Measurements from ENCODE around the gene RB1.

The RB1 gene

DNA sequence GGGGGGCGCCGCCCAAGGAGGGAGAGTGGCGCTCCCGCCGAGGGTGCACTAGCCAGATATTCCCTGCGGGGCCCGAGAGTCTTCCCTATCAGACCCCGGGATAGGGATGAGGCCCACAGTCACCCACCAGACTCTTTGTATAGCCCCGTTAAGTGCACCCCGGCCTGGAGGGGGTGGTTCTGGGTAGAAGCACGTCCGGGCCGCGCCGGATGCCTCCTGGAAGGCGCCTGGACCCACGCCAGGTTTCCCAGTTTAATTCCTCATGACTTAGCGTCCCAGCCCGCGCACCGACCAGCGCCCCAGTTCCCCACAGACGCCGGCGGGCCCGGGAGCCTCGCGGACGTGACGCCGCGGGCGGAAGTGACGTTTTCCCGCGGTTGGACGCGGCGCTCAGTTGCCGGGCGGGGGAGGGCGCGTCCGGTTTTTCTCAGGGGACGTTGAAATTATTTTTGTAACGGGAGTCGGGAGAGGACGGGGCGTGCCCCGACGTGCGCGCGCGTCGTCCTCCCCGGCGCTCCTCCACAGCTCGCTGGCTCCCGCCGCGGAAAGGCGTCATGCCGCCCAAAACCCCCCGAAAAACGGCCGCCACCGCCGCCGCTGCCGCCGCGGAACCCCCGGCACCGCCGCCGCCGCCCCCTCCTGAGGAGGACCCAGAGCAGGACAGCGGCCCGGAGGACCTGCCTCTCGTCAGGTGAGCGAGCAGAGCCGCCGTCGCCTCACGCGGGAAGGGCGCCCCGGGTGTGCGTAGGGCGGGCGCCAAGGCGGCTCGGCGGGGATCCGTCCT is at the start of gene RB1:
RB1 (plus strand) TSS at position 393 of the 784 bp plus-strand sequence; CDS start at position 555, 162 bp downstream.
- Mint-ChIP-seq H3K4me1 (peaks cover 39% of the 10 kb centered on the region), H3K36me3 (peaks cover 8% of the 10 kb centered on the region), H3K27ac (peak within 1 kb of the TSS; percentile 98), H3K4me3 (peak within 1 kb of the TSS; percentile 91), H3K27me3 (no peaks in the 10 kb centered on the region), H3K9me3 (no peaks in the 10 kb centered on the region)

DNA sequence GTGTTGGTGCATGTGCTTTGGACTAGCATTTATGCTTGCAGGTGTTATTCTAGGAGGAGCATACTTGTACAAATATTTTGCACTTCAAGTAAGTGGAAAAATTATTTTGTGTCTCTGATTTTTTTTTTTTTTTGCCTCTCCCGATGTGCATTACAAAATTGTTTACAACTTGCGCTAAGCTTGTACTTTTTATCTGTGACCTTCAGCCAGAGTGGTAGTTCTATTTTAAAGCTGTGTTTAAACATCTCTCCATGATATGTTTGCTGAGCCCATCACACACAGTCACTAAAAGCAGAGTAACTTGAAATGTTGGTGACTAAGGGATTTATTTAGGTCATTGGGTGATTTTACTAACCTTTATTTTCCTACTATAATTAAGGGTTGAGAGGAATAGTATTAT is 49.7 kb upstream of the RB1 start:
- peak overlapping the region; percentile 71 for H3K27ac Mint-ChIP-seq
- H3K27me3 Mint-ChIP-seq: no peaks in the 10 kb centered on the region
- no peaks in the 10 kb centered on the region for H3K9me3 Mint-ChIP-seq
- H3K4me3 Mint-ChIP-seq: no peak overlapping the region
- H3K36me3 Mint-ChIP-seq: peaks cover 31% of the 10 kb centered on the region
- peaks cover 85% of the 10 kb centered on the region for H3K4me1 Mint-ChIP-seq

DNA sequence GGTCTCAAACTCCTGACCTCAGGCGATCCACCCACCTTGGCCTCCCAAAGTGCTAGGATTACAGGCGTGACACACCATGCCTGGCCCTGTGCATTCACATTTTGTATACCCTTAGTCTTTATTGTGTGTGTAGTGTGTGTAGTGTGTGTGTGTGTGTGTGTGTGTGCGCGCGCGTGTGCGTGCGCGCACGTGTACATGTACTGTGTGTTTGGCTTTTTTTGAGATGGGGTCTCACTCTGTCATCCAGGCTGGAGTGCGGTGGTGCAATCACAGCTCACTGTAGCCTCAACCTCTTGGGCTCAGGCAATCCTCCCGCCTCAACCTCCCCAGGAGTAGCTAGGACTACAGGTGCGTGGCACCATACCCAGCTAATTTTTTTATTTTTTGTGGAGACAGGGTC is 48.5 kb upstream of the RB1 start:
- Mint-ChIP-seq H3K4me1 (peaks cover 85% of the 10 kb centered on the region), H3K9me3 (no peaks in the 10 kb centered on the region), H3K36me3 (peaks cover 34% of the 10 kb centered on the region), H3K27me3 (no peaks in the 10 kb centered on the region), H3K27ac (peak overlapping the region; percentile 17), H3K4me3 (no peak overlapping the region)

DNA sequence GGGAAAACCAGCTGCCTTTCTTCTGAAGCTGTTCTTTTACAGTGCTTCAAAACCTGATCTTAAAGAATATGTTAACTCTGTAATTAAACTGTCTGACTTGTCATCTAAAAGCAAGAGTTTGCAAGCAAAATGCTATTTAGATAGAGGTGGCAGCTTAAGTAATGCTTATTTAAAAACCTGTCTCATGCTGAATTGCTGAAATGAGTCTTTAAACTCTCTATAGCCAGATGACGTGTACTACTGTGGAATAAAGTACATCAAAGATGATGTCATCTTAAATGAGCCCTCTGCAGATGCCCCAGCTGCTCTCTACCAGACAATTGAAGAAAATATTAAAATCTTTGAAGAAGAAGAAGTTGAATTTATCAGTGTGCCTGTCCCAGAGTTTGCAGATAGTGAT is 47.6 kb upstream of the RB1 start:
- Mint-ChIP-seq H3K27ac (peak overlapping the region; percentile 78), H3K4me1 (peaks cover 83% of the 10 kb centered on the region), H3K36me3 (peaks cover 36% of the 10 kb centered on the region), H3K9me3 (no peaks in the 10 kb centered on the region), H3K4me3 (no peak overlapping the region), H3K27me3 (no peaks in the 10 kb centered on the region)

DNA sequence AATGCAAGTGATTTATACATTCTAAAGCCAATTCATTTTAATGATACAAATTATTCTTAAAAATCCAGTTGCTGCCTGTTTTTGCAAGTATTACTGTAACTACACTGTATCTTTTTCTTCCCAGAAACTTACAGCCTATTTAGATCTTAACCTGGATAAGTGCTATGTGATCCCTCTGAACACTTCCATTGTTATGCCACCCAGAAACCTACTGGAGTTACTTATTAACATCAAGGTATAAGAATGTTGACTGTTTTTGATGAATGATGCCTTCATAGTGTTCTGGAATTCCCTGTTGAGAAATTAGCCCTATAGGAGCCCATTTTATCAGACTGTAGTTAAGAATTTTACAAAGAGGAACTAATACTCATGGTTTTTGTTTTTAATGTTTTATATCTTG is 45.5 kb upstream of the RB1 start:
- H3K27ac Mint-ChIP-seq: no peak overlapping the region
- peaks cover 77% of the 10 kb centered on the region for H3K4me1 Mint-ChIP-seq
- no peaks in the 10 kb centered on the region for H3K27me3 Mint-ChIP-seq
- no peaks in the 10 kb centered on the region for H3K9me3 Mint-ChIP-seq
- peaks cover 43% of the 10 kb centered on the region for H3K36me3 Mint-ChIP-seq
- H3K4me3 Mint-ChIP-seq: no peak overlapping the region

DNA sequence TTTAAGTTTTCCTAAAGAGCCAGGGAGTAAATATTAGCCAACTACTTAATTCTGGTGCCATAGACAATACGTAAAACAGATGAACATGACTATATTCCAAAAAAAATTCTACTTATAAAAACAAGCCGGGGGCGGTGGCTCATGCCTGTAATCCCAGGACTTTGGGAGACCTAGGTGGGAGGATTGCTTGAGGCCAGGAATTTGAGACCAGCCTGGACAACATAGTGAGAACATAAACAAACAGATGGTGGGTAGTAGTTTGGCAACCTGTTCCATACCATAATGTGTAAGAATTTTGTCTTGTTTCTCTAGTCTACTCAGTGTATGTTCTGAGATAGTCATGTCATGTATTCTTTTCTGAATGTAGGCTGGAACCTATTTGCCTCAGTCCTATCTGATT is 45.1 kb upstream of the RB1 start:
- no peak overlapping the region for H3K27ac Mint-ChIP-seq
- H3K36me3 Mint-ChIP-seq: peaks cover 47% of the 10 kb centered on the region
- no peaks in the 10 kb centered on the region for H3K27me3 Mint-ChIP-seq
- H3K4me1 Mint-ChIP-seq: peaks cover 78% of the 10 kb centered on the region
- H3K4me3 Mint-ChIP-seq: no peak overlapping the region
- H3K9me3 Mint-ChIP-seq: no peaks in the 10 kb centered on the region

DNA sequence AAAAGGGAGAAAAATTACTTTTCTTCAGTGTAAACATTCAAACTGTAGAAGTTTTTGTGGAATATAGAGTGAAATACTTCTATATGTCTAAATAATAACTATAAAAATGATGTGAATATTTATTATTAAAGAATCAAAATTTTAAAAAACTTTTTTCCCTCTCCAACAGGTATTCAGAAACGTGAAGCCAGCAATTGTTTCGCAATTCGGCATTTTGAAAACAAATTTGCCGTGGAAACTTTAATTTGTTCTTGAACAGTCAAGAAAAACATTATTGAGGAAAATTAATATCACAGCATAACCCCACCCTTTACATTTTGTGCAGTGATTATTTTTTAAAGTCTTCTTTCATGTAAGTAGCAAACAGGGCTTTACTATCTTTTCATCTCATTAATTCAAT is 42.6 kb upstream of the RB1 start:
- Mint-ChIP-seq H3K36me3 (peaks cover 42% of the 10 kb centered on the region), H3K4me3 (no peak overlapping the region), H3K27ac (peak overlapping the region; percentile 47), H3K27me3 (no peaks in the 10 kb centered on the region), H3K9me3 (no peaks in the 10 kb centered on the region), H3K4me1 (peaks cover 86% of the 10 kb centered on the region)

DNA sequence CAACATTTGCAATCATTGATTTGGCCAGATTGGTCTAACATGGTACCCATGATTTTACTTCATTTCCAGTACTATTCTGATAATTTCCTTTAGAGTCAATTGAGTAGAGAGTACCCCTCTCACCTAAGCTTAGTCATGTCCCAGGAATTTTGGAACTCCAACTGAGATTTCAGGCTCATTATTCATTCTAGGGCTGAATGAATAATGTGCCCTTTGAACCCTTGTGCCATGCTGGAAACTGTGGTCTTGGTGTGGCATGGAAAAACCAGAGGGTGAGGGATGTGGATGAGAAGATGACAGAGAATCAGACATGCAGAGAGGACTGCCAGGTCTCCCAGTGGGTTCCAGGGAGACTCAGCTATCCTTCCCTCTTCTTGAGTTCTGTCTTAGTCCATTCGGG is 40.4 kb upstream of the RB1 start:
- Mint-ChIP-seq H3K4me3 (no peak overlapping the region), H3K36me3 (peaks cover 36% of the 10 kb centered on the region), H3K27ac (peak overlapping the region; percentile 84), H3K27me3 (no peaks in the 10 kb centered on the region), H3K9me3 (no peaks in the 10 kb centered on the region), H3K4me1 (peaks cover 79% of the 10 kb centered on the region)

DNA sequence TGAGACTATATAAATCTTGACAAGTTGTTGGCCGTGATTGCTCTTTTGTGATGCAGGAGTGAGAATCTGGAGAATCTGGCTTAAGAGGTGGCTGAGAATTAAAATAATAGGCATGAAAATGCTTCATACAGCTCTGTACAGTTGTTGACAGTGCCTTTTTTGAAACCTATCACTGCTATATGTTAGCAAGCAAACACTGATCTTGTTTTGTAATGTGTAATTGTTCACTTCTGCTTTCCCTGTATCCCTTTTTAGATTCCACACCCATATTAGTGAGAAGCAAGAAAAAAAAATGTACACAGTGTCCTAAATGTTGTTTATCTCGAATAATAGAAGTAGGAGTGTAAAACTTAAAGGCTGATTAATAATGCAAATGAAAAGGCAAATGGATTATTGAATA is 39.5 kb upstream of the RB1 start:
- Mint-ChIP-seq H3K9me3 (no peaks in the 10 kb centered on the region), H3K4me1 (peaks cover 75% of the 10 kb centered on the region), H3K4me3 (peak overlapping the region; percentile 5), H3K27me3 (no peaks in the 10 kb centered on the region), H3K36me3 (peaks cover 40% of the 10 kb centered on the region), H3K27ac (peak overlapping the region; percentile 84)

DNA sequence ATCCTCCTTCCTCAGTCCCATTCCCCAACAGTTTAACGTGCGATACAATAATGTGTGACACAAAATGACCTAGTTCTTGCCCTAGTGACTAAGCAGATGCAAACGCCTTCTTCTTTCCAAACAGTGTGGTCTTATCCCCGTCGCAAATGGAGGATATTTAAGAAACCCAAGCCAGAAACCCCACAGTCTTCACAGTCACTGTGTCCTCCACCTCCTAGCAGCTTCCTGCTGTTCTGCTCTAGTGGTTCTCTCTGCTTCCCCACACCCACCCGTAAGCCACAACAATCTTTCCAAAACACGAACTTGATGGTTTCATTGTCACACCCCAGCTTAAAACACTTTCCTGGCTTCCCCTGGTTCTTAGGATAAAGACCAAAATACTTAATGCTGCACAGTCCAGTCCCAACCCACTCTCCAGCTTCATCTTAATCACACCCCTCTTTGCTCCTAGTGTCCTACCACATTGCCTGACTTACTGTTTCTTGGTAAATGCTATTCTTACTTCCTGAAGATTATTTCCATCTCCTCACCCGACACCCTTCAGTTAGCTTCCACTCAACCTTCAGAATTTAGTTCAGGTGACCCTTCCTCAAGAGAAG is 38.2 kb upstream of the RB1 start:
- peaks cover 63% of the 10 kb centered on the region for H3K4me1 Mint-ChIP-seq
- H3K4me3 Mint-ChIP-seq: peak overlapping the region; percentile 46
- H3K27me3 Mint-ChIP-seq: no peaks in the 10 kb centered on the region
- H3K9me3 Mint-ChIP-seq: no peaks in the 10 kb centered on the region
- peaks cover 37% of the 10 kb centered on the region for H3K36me3 Mint-ChIP-seq
- H3K27ac Mint-ChIP-seq: peak overlapping the region; percentile 78

DNA sequence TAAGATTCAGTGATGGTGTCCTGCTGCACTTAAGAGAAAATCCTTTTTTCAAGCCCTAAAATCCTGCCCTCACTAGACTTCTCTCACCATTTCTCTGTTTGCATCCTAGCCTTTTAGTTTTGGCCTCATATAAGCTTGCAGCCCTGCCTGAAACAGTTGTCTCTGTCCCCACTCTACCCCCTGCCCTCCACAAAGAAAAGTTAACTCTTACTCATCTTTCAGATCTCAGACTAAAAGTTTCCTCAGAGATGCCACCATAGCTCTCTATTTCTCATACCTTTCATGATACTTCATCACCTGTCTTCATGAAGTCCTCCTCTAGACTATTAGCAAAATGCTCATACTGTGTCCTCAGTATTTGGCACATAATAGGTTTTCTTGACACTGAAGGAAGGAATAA is 37.4 kb upstream of the RB1 start:
- peaks cover 56% of the 10 kb centered on the region for H3K4me1 Mint-ChIP-seq
- peak overlapping the region; percentile 16 for H3K4me3 Mint-ChIP-seq
- peak overlapping the region; percentile 73 for H3K27ac Mint-ChIP-seq
- no peaks in the 10 kb centered on the region for H3K9me3 Mint-ChIP-seq
- H3K36me3 Mint-ChIP-seq: peaks cover 30% of the 10 kb centered on the region
- H3K27me3 Mint-ChIP-seq: no peaks in the 10 kb centered on the region

DNA sequence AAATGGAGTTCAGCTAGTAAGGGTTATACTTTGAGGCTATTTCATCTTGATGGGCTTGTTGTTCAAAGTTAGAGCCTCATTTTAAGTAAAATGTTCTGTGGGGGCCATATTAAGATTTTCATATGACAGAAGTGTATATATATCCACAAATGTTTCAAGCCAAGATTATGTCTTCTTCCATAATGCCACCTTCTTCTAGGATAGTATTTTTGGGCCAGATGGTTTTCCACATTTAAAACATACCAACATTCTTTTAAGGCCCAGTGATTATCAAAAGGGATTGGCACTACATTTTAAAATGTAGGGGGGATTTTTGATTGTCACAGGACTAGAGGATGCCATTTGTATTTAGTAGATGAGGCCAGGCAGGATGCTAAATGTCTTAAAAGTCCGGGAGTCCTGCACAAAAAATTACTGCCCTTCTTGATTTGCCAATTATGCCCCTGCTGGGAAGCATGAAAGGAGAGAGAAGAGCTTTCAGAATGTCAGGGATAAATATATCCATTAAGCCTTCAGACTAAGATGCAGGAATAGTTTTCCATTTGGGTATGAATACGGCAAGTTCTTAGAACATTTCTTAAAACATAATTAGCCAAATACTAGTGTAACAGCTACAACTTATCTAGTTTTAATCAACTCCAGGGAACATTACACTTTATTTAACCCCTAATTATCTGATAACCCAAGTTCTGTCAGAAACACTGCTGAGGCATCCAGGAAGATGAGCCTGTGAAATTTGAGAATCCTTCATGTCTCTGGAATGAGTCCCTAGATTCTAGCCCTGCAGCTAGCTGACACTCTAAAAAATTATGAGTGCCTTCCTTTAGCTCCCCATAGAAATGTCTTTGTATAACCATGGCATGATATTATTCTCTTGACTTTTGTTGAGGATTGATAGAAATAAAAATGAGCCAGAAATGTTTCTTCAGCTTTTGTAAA is 36.6 kb upstream of the RB1 start:
- peaks cover 29% of the 10 kb centered on the region for H3K36me3 Mint-ChIP-seq
- no peaks in the 10 kb centered on the region for H3K27me3 Mint-ChIP-seq
- peaks cover 54% of the 10 kb centered on the region for H3K4me1 Mint-ChIP-seq
- no peaks in the 10 kb centered on the region for H3K9me3 Mint-ChIP-seq
- H3K27ac Mint-ChIP-seq: peak overlapping the region; percentile 73
- no peak overlapping the region for H3K4me3 Mint-ChIP-seq

DNA sequence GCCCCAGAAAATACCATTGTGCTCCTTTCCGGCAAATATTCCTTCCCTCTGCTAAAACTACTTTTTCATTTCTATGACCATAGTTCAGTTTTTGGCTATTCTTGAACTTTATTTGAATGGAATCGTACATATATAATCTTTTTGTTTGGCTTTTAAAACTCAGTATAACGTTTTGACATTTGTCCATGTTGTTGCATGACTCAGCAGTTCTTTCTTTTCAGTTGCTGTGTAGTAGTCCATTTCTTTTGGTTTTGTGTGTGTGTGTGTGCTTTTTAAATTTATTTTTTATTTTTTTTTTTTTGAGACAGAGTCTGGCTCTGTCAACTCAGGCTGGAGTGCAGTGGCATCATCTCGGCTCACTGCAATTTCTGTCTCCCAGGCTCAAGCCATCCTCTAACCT is 35.5 kb upstream of the RB1 start:
- no peak overlapping the region for H3K27ac Mint-ChIP-seq
- H3K27me3 Mint-ChIP-seq: no peaks in the 10 kb centered on the region
- no peak overlapping the region for H3K4me3 Mint-ChIP-seq
- peaks cover 22% of the 10 kb centered on the region for H3K36me3 Mint-ChIP-seq
- no peaks in the 10 kb centered on the region for H3K9me3 Mint-ChIP-seq
- peaks cover 50% of the 10 kb centered on the region for H3K4me1 Mint-ChIP-seq

DNA sequence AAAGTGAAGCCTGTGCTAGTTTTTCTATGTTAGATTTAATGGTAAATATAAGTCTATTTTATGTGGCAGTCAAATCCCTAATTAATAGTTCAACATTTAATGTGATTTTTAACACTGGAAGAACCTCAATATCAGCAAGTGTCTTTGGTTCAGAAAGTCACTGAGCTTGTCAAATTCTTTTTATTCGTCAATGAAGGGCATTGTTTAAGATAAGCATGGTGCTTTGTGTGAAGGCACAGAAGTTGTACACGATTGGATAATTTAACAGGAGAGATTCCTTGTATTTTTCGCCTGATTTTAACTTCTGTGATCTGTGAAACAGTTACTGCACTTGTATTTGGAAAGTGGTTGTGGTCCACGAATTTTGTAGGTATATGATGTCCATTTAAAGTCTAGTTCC is 30.2 kb upstream of the RB1 start:
- Mint-ChIP-seq H3K4me3 (no peak overlapping the region), H3K27ac (no peak overlapping the region), H3K4me1 (peaks cover 13% of the 10 kb centered on the region), H3K9me3 (no peaks in the 10 kb centered on the region), H3K27me3 (no peaks in the 10 kb centered on the region), H3K36me3 (peaks cover 7% of the 10 kb centered on the region)

DNA sequence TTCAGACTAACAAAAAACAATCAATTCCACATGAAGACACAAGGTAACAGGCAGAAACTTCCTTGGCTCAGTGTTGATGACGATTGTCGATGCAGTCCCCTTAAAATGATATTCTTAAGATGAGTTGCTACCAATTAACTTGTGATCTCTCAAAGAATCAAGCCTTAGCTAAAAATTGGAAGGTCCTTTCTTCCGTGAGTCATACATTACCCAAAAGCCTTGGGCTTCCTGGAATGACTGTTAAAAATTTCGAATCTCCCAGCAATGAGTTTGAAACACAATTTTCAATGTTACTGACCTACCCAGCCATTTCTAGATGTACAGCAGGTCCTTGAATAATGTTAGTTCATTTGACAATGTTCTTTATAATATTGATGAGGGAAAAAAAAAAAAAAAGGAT is 28.0 kb upstream of the RB1 start:
- no peaks in the 10 kb centered on the region for H3K27me3 Mint-ChIP-seq
- no peaks in the 10 kb centered on the region for H3K36me3 Mint-ChIP-seq
- no peak overlapping the region for H3K27ac Mint-ChIP-seq
- H3K9me3 Mint-ChIP-seq: no peaks in the 10 kb centered on the region
- H3K4me3 Mint-ChIP-seq: no peak overlapping the region
- H3K4me1 Mint-ChIP-seq: peaks cover 10% of the 10 kb centered on the region

DNA sequence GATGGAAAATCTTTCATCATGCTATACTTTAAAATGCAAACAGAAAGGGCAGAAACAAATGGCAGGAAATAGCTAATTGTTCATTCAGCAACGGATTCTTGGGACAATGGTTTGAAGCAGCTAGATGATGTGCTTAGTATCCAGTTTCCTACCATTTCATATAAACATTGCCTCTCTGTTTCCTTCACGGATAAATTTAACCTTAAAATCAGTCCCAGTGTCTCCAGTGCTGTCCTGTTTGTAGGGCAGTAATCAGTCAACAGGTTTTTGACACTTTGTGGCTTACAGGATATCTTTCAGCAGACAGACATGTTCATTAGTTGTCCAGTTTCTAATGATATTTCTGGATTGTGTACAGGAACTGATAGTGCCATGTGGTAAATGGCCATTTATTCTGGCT is 24.7 kb upstream of the RB1 start:
- H3K27ac Mint-ChIP-seq: no peak overlapping the region
- no peaks in the 10 kb centered on the region for H3K4me1 Mint-ChIP-seq
- no peaks in the 10 kb centered on the region for H3K36me3 Mint-ChIP-seq
- H3K9me3 Mint-ChIP-seq: no peaks in the 10 kb centered on the region
- H3K27me3 Mint-ChIP-seq: no peaks in the 10 kb centered on the region
- H3K4me3 Mint-ChIP-seq: no peak overlapping the region
